HG03097 (cell line): ENCODE measurements around the gene GRK5.
"Not testable (repeated sequence)": the region's sequence is repeated elsewhere in the genome, so short reads cannot be mapped to it uniquely, and the experiment has no call there.

ENCODE experiments used
- ATAC-seq: cut with Tn5 transposase; IDR thresholded peaks from one replicate; pipeline ENCODE4 v1.9.1; 2021; ENCODE audit not compliant: unreplicated experiment, low FRiP score

GRK5 gene

DNA sequence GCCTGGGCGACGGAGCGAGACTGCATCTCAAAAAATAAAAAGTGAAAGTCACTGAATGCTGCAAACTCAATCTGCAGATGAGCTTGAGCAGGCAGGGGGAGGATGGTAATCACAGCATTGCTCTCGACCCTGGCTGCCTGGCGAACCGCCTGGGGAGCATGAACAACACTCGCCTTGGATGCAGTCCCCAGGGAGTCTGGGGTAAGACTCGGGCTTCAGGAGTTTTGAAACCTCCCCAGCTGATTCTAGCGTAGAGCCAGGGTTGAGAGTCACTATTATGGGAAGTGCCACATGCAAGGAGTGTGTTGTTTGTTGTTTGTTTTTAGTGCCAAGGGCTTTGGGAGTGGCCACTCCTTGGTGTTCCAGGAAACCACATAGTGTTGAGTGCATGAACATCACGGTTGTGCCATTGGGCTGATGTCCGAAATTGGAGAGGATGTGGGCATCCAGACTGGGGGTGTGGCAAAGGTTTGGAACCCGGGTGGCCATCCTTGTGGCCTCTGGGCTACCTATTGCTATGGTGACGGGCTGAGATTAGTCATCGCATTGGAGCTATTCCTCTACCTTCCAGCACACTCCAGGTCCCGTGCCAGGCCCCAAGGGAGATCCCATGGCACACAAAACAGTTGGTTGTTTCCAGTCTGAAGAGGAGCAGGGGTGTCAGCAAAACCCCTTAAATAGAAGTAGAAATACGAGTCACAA, 242.5 kb downstream of the GRK5 start:
- no peak for ATAC-seq

- ATAC-seq: no peak
Observed at GRCh38 chr10:119450606-119451299, 243.4 kb downstream of the GRK5 start.

DNA sequence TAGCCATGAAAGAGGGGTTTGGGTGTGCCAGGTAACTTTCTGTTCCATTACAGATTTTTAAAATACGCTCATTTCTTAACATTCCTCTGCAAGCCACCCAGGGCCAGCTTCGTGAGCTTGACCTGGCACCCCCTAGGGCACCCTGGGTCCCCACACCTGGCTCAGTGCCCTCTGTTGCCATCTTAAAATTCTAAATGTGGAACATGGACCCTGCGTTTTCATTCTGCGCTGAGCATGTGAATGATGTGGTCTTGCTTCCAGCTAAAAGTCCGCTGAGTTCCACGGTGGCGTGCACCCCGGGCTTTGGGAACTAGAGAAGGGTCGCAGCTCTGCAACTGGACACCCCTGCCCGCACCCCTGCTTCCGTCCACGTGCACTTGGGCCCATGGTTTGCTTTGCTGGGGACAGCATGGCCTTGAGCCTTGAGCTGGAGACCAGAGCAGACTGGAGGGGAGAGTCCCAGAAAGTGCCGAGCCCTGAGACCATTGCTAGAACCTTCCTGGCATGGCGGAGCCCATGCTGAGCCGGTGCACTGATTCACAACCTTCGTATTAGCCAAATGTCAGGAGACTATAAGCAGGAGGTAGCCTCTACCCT, 244.0 kb downstream of the GRK5 start:
- no peak for ATAC-seq

DNA sequence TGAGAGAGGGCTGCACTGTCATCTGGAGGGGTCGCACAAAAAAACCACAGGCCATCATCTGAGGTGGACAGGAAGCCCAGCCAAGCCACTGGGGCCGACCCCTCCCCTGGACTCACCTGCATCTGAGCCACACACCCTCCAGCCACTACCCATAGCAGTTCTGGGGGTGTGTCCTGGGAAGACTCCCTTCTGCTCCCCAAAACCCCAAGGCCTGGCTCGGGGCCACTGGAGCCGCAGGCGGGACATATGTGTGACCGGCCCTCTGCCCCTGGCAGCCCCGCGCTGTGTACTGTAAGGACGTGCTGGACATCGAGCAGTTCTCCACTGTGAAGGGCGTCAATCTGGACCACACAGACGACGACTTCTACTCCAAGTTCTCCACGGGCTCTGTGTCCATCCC, 245.0 kb downstream of the GRK5 start:
- no peak for ATAC-seq

- ATAC-seq: no peak
Observed at GRCh38 chr10:119453313-119453712, 245.9 kb downstream of the GRK5 start.

DNA sequence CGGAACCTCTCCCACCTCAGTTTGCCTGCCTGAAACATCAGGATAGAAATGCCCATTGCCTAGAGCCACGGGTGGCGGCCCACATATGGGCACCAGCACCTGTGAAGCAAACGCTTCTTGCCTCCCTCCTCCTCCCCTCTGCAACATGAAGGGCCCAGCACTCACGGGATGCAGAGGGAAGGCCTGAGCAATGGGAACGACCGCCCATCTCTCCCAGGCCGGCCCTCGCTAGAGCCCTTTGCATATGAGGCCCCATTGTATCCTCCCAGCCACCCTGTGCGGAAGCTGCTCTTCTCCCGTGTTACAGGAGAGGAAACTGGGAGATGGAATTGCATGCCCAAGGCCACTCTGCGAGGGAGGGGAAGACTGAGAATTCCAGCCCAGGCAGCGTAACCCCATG, 246.9 kb downstream of the GRK5 start:
- no peak for ATAC-seq

DNA sequence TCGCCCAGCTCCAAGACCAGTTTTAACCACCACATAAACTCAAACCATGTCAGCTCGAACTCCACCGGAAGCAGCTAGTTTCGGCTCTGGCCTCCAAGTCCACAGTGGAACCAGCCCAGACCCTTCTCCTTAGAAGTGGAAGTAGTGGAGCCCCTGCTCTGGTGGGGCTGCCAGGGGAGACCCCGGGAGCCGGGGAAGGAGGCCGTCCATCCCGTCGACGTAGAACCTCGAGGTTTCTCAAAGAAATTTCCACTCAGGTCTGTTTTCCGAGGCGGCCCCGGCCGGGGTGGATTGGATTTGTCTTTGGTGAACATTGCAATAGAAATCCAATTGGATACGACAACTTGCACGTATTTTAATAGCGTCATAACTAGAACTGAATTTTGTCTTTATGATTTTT, 247.6 kb downstream of the GRK5 start:
- no peak for ATAC-seq

GRCh38 chr10:119455609-119456434, 248.5 kb downstream of the GRK5 start:
- ATAC-seq: no peak

DNA sequence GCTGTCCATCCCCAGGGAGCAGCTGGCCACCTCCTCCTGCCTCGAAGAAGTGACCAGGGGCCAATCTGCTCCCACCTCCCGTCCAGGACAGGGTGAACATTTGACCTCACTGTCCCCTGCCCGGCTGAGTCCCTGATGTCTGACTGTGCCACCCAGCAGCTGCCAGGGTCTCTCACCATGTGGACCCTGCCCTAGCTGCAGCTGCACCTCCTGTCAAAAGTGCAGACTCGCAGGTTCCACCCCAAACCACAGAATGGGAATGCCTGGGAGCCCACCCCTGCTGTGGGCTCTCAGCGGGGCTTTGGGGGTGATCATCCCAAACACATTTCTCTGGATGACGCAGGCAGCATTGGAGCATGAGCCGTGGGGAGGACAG, 249.1 kb downstream of the GRK5 start:
- no peak for ATAC-seq

- ATAC-seq: no peak
Observed at GRCh38 chr10:119457966-119458766, 250.8 kb downstream of the GRK5 start.

DNA sequence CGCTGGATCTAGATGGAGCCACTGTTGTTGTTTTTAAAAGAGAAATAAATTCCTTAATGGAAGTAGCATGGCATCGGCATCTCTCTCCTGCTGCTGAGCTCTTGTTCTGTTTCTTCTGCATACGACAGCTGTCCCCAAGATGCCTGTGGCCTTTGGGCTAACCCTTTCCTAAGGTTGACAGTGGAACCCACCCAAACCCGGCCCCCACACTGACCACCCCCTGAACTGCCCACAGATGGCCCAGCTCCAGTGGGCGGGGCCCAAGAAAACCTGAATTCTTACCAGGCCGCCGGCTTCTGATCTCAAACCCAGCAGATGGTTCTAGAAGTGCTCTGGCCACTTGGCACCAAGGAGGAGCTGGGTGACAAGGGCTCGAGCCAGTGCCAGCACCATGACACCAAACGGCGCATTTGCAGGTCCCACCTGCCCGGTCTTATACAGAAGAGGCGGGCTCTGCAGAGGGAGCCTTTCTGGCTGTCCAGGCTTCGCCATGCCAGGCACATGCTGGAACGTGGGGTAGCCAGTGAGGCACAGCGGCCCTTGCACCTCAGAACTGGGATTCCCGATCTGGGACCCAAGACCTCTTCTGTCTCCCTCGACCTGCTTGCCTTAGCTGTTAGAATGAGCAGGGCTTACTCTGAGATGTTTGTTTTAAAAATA, 252.4 kb downstream of the GRK5 start:
- no peak for ATAC-seq

GRCh38 chr10:119460369-119461195, 253.2 kb downstream of the GRK5 start:
- no peak for ATAC-seq

GRCh38 chr10:119461380-119461779, 254.0 kb downstream of the GRK5 start:
- ATAC-seq: peak; percentile 76

GRCh38 chr10:119461923-119462322, 254.6 kb downstream of the GRK5 start:
- ATAC-seq: no peak

- ATAC-seq: no peak
Observed at GRCh38 chr10:119462773-119463172, 255.4 kb downstream of the GRK5 start.

GRCh38 chr10:119463195-119463594, 255.8 kb downstream of the GRK5 start:
- ATAC-seq: not testable (repeated sequence)

GRCh38 chr10:119465085-119465484, 257.7 kb downstream of the GRK5 start:
- ATAC-seq: no peak

- ATAC-seq: no peak
Observed at GRCh38 chr10:119466076-119466475, 258.7 kb downstream of the GRK5 start.

DNA sequence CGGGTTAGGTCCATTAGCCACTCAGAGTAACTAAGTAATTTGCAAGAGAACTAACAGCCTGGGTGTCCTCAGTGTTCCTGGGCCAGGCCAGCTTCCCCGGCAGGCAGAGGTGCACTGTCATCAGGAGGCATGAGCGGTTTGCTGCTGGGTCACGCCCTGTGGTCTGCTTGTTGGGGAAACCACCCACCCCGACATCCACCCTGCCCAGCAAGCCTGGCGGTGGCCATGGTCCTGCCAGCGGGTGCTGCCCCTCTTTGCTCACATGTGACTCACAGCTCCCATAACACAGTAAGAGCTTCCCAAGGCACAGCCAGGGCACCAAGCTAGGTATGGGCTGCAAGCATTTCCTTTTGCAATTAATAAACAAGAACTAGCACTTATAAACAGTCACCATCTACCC, 259.3 kb downstream of the GRK5 start:
- ATAC-seq: no peak
